Activated naive CD4-positive, alpha-beta T cell treated with anti-CD3 and anti-CD28 coated beads, Interleukin-2, amount 50 U/mL, for 72 hours (primary cell): ENCODE data around the gene COMMD3. TPM values are rescaled to one million over a fixed set of nuclear protein-coding genes. Genes with fewer than 3 reads are reported as not detected.
"Not testable (repeated sequence)": the region's sequence is repeated elsewhere in the genome, so short reads cannot be mapped to it uniquely, and the experiment has no call there.

Source experiments
- ATAC-seq, 2 donors: fragments of 150-1000 bp; cut with Tn5 transposase; 2 replicates each; pipeline ENCODE4 v1.10.0; 2021; ENCODE audit warnings: mild to moderate bottlenecking in 2 of 2, moderate library complexity in 2 of 2
- DNase-seq, 2 donors: peaks; one replicate each; pipeline ENCODE4 v3.0.0; 2021 to 2022; ENCODE audit warnings: low spot score in 2 of 2
- H3K27ac Mint-ChIP-seq, 2 donors: one replicate each; pipeline ENCODE4 v1.8.0; 2022; ENCODE audit warnings: mild to moderate bottlenecking in 2 of 2, mixed read lengths in 2 of 2
- H3K36me3 Mint-ChIP-seq, 2 donors: one replicate each; pipeline ENCODE4 v1.8.0; 2022; ENCODE audit warnings: mixed read lengths in 2 of 2
- H3K9me3 Mint-ChIP-seq, 2 donors: one replicate each; pipeline ENCODE4 v1.8.0; 2022; ENCODE audit warnings: mixed read lengths in 2 of 2
- total RNA-seq, 2 donors: library from RNA; stranded (reverse); gene quantifications; one replicate each; pipeline ENCODE4 v1.2.3, GENCODE V29; 2022

The COMMD3 gene
- total RNA-seq, 2 donors from 2014 or later, result 57.3 to 91.3 TPM

DNA sequence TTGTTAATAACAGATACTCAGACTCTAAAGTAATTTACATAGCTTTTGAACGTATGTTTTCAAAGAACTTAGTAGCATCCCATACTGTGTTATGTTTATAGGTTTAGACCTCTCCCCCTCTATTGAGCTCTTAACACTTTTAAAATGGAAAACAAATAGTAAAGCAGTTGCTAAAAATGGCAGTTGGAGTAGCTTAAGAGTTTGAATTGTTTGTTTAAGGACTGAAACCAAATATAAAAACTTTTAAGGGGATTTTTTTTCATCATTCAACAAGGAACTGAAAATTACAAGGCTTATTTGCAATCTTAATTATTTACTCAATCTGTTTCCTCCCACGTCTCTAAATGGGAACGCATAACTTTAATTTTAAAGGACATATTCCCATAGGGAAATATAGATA is 27.5 kb downstream of the COMMD3 start:
- no peak overlapping the region for H3K27ac Mint-ChIP-seq
- DNase-seq (no peak), ATAC-seq (no peak)
- H3K9me3 Mint-ChIP-seq, result peaks cover 3 to 5% of the 10 kb centered on the region in 2 donors
- peaks cover 17 to 20% of the 10 kb centered on the region in 2 donors for H3K36me3 Mint-ChIP-seq

DNA sequence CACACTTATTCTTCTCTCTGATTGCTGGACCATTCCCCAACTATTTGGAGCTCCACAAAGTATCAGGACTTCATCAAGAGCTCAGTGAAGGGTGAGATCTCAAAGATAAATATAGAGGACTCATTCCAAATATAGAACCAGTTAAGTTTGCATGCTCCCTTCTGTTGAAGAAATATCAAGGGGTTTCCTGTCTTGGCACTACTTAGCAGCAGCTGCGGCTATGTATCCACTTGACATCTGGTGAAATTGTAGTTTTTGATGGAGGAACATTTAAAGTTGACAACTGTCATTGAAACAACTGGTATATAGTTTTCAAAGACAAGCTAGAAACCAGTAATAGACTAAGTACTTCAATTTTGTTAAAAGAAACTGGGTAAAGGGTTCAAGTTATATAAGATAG is 28.1 kb downstream of the COMMD3 start:
- H3K27ac Mint-ChIP-seq, result no peak overlapping the region
- peaks cover 3 to 5% of the 10 kb centered on the region in 2 donors for H3K9me3 Mint-ChIP-seq
- no peak for ATAC-seq
- no peak for DNase-seq
- H3K36me3 Mint-ChIP-seq, result peaks cover 17 to 20% of the 10 kb centered on the region in 2 donors

DNA sequence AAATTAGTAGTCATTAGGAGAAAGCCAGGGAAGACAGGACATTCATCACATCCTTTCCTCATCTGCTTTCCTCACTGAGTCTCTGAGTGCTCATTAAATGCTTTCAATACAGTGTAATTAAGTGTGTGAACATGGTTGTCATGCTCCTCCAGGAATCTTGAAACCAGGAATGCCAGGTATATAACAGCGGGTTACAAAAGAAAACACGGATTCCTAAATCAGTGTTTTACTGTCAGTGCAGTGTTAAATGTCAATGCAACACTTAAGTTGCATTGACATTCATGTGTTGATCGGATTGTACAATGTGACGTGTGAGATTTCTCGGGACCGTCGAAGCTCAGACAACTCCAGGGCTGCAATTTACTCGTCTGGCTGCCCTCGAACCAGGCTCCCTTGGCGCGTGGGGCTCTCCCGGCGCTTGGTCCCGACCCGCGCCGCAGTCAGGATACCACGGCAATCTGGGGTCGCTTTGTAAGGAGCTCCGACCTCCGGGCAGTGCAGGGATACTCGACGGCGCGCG is 28.7 kb downstream of the COMMD3 start:
- DNase-seq (no peak), ATAC-seq (no peak)
- Mint-ChIP-seq H3K9me3 (peaks cover 3 to 5% of the 10 kb centered on the region in 2 donors), H3K27ac (no peak overlapping the region), H3K36me3 (peaks cover 17 to 20% of the 10 kb centered on the region in 2 donors)

DNA sequence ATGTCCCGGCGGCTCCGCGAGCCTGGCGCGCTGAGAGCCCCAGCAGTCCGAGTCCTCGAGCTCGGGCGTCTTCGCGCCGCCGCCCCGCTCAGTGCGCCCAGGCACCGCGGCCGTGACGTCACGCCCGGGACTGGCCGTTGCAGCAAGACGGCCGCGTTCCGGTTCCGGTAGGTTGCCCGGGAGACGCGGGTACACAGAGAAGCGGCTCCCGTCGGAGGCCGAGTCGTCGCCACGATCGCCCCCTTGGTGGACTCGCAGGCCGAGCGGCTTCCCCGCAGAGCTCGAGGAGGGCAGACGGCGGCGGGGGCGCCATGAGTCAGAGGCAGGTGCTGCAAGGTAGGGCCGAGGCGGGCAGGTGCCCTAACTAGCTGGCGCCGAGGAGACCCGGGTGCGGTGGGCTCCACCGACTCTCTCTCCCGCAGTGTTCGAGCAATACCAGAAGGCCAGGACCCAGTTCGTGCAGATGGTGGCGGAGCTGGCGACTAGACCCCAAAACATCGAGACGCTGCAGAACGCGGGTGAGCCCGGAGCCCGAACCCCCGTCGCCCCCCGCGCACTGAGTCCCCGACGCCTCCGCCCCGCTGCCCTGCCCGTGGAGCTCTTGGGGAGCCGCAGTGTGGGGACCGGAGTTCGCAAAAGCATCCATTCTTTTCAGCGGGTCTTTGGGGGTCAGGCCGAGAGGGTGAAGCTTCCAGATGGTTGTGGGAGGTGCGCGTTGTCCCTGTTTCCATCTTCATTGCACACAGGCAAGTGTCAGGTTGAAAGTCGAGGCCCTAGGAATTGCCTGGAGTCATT is 29.3 kb downstream of the COMMD3 start, which contains the start of gene SPAG6:
TSS of gene SPAG6 (plus strand) at position 196 of the 795 bp plus-strand sequence. CDS start at position 312, 116 bp downstream.
- ATAC-seq, result peak; percentile 21 to 54
- Mint-ChIP-seq H3K27ac (no peak within 1 kb of the TSS), H3K36me3 (peaks cover 17 to 20% of the 10 kb centered on the region in 2 donors), H3K9me3 (peaks cover 3 to 5% of the 10 kb centered on the region in 2 donors)
- DNase-seq, result peak in 1 of 2 donors; percentile 50

DNA sequence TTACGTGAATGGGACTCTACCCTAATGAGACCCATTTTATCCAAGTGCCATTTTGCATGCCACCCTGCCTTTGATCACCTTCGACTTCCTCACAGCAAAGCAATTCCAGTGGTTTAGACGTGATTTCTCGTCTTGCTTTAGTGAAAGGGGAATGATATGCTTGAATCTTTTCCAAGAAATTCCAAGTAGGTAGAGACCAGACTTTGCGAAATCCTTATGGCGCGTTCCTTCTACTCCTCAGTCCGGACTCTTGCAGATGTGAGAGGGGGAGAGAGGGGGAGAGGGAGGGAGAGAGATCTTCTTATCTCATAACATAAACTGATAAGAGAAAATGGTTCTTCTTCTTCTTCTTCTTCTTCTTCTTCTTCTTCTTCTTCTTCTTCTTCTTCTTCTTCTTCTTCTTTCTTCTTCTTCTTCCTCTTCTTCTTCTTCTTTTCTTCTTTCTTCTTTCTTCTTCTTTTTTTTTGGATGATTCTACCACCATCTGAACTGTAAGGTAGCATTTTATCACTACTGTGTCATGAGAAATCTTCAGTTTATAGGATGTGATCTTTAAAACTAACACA is 30.0 kb downstream of the COMMD3 start:
- H3K9me3 Mint-ChIP-seq, result peaks cover 3 to 5% of the 10 kb centered on the region in 2 donors
- ATAC-seq (no peak), DNase-seq (no peak)
- H3K36me3 Mint-ChIP-seq, result peaks cover 17 to 20% of the 10 kb centered on the region in 2 donors
- H3K27ac Mint-ChIP-seq, result no peak overlapping the region

DNA sequence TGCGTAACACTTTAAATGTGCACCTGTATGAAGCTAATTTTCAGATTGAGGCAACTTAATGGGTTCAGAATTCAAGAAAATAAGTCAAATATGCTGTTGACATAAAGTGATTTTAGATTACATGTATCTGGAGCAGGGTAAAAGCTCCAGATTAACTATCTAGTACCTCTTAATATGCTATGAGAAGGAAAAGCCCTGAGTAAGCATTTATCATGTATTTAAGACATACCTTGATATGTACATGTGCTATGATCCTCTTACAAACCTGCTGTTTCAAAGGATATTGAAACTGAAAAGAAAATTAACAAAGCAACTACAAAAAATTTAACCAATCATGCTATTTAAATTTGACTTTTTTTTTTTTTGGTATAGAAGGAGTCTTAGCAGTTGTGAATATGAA is 33.6 kb downstream of the COMMD3 start:
- ATAC-seq, result no peak
- no peak for DNase-seq
- Mint-ChIP-seq H3K36me3 (peaks cover 12 to 13% of the 10 kb centered on the region in 2 donors), H3K27ac (no peak overlapping the region), H3K9me3 (peaks cover 3 to 5% of the 10 kb centered on the region in 2 donors)

DNA sequence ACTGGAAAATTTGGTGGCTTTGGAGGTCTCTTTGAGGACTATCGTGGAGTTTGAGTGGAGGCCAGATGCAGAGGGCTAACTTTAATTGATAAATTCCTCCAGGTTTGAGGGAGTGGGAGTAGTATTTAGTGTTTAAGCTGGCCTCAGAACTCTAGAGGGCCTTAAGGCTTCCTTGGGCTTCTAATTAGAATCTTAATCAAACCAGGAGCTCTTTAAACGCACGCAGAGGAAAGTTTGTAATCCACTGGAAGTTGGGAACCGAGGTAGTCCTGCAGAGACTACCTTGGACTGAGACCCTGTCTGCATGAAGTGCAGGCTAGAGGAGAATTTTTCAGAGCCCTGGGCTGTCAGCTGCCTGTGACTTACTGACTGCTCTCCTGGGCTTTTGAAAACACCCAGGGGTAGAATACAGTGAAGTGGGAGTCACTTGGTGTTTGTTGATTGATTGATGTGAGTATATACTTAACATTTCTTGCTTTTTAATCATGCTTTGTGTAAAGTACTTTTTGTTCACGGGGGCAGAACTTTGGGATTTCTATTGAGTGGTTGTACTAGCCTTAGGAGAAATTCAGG is 35.0 kb downstream of the COMMD3 start:
- H3K9me3 Mint-ChIP-seq, result peaks cover 3 to 4% of the 10 kb centered on the region in 2 donors
- DNase-seq, result no peak
- ATAC-seq, result no peak
- H3K36me3 Mint-ChIP-seq, result peaks cover 4 to 5% of the 10 kb centered on the region in 2 donors
- no peak overlapping the region for H3K27ac Mint-ChIP-seq

DNA sequence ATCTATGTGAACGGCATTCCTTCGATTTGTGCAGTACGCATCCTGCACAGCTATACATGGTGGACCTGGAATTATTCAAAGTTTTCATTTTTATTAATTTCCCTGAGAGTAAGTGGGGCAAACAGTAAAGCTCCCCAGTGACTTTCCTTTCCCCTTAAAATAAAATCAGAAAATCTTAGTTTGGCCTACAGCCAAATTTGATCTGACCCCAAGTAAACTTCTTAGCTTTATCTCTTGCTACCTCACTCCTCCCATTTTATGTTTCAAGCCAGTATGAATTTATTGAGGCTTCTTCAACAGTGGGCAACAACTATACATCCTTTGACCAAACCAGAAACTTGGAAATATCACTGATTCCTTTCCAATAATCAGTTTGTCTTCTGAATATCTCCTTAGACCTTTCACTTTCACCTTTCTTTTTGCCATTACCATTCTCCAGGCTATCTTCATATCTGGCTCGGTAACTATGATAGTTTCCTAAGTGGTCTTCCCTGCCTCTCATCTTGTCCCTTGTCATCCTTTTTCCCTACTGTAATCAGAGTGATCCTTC is 40.2 kb downstream of the COMMD3 start:
- ATAC-seq (no peak), DNase-seq (no peak)
- H3K27ac Mint-ChIP-seq, result no peak overlapping the region
- no peaks in the 10 kb centered on the region for H3K36me3 Mint-ChIP-seq
- H3K9me3 Mint-ChIP-seq, result no peaks in the 10 kb centered on the region

DNA sequence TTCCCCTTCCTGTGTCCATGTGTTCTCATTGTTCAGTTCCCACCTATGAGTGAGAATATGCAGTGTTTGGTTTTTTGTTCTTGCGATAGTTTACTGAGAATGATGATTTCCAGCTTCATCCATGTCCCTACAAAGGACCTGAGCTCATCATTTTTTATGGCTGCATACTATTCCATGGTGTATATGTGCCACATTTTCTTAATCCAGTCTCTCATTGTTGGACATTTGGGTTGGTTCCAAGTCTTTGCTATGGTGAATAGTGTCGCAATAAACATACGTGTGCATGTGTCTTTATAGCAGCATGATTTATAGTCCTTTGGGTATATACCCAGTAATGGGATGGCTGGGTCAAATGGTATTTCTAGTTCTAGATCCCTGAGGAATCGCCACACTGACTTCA is 41.6 kb downstream of the COMMD3 start:
- H3K36me3 Mint-ChIP-seq, ATAC-seq: not testable (repeated sequence)

DNA sequence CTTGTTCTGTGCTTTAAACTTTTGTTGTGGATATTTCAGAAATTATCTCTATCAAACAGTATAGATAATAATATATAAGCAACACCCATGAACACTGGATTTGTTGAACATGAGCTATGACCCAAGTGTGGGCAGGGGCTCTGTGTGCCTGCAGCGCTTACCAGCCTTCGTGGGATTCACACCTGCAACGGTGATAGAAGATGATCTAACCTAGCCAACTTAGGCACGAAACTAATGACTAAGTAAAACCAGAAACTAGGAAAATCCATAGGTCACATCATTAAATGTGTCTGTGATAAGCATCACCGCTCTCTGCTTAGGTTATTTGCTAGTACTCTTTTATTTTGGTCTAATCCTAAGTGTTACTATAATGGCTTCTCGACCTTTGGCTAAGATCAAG is 47.1 kb downstream of the COMMD3 start:
- H3K36me3 Mint-ChIP-seq, result no peaks in the 10 kb centered on the region
- H3K9me3 Mint-ChIP-seq, result no peaks in the 10 kb centered on the region
- no peak overlapping the region for H3K27ac Mint-ChIP-seq
- DNase-seq (no peak), ATAC-seq (peak; percentile 41 to 73)

More for the DNA sequence above, 41.6 kb downstream of the COMMD3 start:
- not testable (repeated sequence) for DNase-seq, H3K27ac Mint-ChIP-seq, H3K9me3 Mint-ChIP-seq

DNA sequence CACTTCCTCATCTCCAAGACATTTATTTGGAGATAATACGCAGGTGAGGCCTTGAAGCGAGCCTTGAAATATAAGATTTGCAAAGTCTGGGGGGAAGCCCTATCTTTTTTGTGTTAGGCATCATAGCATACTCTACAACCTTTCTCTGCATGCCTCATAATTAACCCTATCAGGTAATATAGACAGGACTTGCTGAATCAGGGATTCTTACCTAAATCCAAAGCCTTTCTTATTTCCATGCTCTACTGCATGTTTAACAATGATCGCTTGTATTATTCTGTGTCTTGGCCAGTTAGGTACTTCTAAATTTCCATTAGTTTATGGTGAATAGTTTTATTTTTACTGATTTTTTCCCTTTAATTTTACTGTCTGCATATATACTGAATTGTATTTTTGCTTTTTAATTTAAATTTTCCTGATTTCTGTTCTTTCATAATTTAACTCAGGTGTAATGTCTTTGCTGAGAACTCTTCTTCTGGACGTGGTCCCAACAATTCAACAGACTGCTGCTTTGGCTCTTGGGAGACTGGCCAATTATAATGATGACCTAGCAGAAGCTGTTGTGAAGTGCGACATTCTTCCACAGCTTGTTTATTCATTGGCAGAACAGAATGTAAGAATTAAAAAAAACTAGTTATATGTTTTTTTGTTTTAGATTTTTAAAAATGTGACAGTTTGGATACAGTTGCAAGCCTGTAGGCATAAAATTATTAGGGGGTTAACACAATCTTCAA is 48.4 kb downstream of the COMMD3 start:
- Mint-ChIP-seq H3K27ac (no peak overlapping the region), H3K9me3 (no peaks in the 10 kb centered on the region), H3K36me3 (no peaks in the 10 kb centered on the region)
- ATAC-seq (no peak), DNase-seq (no peak)

DNA sequence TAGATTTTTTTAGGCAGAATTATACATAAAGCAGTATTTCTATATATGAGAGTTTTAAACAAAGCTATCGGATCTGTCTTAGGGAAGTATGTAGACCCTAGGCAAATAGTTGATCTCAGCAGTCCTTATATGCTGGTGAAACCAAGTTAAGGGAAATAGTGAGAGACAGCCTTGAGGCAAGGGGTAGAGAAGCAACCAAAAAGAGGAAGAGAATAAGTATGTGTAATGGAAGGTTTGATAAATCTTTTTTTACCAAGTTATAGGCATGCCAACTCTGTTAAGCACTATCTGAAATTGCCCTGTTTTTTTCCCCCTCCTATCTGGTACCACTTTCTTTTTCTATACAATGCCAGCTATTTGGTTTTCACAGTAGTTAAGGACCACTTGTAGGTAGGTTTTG is 49.0 kb downstream of the COMMD3 start:
- no peak for DNase-seq
- peak; percentile 31 to 48 for ATAC-seq

DNA sequence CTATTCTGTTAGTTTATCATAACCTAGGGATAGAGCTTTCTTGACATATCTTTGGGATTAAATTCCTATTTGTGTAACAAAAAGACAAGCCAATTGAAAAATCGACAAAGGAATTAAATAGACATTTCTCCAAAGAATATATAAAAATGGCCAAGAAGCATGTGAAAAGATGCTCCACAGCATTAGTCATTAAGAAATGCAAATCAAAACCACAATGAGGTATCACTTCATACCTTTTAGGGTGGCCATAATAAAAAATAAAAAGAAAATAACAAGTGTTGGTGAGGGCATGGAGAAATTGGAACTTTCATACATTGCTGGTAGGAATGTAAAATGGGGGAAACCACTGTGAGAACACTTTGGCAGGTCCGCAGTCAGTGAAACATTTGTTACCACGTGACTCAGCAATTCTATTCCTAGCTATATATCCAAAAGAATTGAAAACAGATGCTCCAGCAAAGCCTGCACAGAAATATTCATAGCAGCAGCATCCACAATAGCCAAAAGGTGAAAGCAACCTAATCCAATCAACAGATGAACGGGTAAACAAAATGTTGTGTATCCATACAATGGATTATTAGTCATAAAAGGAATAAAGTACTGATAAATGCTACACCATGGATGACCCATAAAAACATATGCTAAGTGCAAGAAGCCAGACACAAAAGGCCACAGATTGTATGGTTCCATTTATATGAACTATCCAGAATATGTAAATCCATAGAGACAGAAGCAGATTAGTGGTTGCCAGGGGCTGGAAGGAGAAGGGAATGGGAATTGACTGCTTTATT is 49.7 kb downstream of the COMMD3 start:
- no peaks in the 10 kb centered on the region for H3K9me3 Mint-ChIP-seq

More for the DNA sequence above, 49.0 kb downstream of the COMMD3 start:
- Mint-ChIP-seq H3K9me3 (no peaks in the 10 kb centered on the region), H3K27ac (no peak overlapping the region), H3K36me3 (no peaks in the 10 kb centered on the region)

DNA sequence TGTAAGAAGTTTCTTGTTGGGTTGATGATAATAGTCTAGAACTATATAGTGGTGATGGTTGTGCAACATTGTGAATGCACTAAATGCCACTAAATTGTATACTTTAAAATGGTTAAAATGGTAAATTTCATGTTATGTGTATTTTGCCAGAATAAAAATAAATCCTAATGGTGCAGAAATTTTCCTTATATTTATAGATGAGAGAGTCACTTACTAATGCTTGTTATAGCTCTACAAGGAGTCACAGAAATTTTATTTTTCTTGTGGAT is 50.2 kb downstream of the COMMD3 start:
- Mint-ChIP-seq H3K27ac (peak overlapping the region in 1 of 2 donors; percentile 48), H3K36me3 (no peaks in the 10 kb centered on the region), H3K9me3 (no peaks in the 10 kb centered on the region)
- ATAC-seq (no peak), DNase-seq (no peak)

More for the DNA sequence above, 49.7 kb downstream of the COMMD3 start:
- H3K36me3 Mint-ChIP-seq, result no peaks in the 10 kb centered on the region
- DNase-seq (no peak), ATAC-seq (no peak)
- H3K27ac Mint-ChIP-seq, result no peak overlapping the region

DNA sequence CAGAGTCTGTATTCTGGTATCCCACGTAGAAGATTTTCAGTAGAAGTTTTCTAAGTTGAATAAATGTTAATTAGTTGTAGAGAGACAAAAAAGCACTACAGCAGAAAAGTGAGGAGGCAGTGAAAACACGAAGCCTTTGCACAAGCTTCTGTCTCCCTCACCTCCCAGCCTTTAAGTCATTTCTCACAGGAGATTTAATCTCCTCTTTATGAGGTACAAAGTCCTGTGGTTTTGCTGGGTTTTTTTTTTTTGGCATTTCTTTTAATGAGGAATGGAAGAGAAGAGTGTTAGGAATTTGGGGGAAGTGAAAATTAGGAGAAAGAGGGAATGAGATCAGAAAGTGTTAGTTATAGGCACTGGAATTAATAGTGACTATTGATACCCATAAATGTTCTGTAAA is 50.6 kb downstream of the COMMD3 start:
- no peaks in the 10 kb centered on the region for H3K36me3 Mint-ChIP-seq
- ATAC-seq, result no peak
- no peaks in the 10 kb centered on the region for H3K9me3 Mint-ChIP-seq
- H3K27ac Mint-ChIP-seq, result peak overlapping the region; percentile 48 to 52
- DNase-seq, result no peak

DNA sequence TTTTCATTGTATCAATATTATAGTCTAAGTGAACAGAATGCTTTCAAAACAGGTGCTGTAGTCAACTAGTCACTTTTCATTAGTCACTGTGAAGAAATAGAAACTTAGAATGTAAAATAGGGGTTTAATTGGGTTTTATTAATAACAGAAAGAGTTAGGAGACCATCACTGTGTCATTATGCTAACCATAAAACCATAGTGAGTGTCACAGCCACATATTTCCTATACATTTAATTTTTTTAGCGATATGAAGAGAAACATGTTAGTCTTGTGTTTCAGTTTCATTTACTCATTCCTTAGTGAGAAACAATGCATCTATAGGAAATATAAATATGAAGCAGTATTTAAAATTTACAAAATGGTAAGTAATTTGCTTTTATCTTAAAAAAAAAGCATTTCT is 51.3 kb downstream of the COMMD3 start:
- no peak overlapping the region for H3K27ac Mint-ChIP-seq

More for the DNA sequence above, 51.3 kb downstream of the COMMD3 start:
- H3K36me3 Mint-ChIP-seq, result no peaks in the 10 kb centered on the region
- H3K9me3 Mint-ChIP-seq, result no peaks in the 10 kb centered on the region
- ATAC-seq (peak; percentile 57 to 80), DNase-seq (no peak)
